Progenitor cell of endocrine pancreas (in vitro differentiated cells): ENCODE data around the gene RECQL5. TPM values are rescaled to one million over a fixed set of nuclear protein-coding genes. Genes with fewer than 3 reads are reported as not detected.
"Not testable (repeated sequence)": the region's sequence is repeated elsewhere in the genome, so short reads cannot be mapped to it uniquely, and the experiment has no call there.

ENCODE experiments used
- DNase-seq: peaks from one replicate; pipeline ENCODE4 v3.0.0; 2021; ENCODE audit warnings: low spot score; ENCODE audit not compliant: unreplicated experiment
- H3K27ac Mint-ChIP-seq: 2 replicates; pipeline ENCODE4 v1.8.0; 2021; ENCODE audit warnings: mild to moderate bottlenecking, moderate library complexity, mixed read lengths
- H3K27me3 Mint-ChIP-seq: 2 replicates; pipeline ENCODE4 v1.8.0; 2021; ENCODE audit warnings: mixed read lengths
- H3K36me3 Mint-ChIP-seq: 2 replicates; pipeline ENCODE4 v1.8.0; 2022; ENCODE audit warnings: mixed read lengths; ENCODE audit not compliant: insufficient read depth
- H3K4me1 Mint-ChIP-seq: 2 replicates; pipeline ENCODE4 v1.8.0; 2021; ENCODE audit warnings: low read depth, mixed read lengths
- H3K4me3 Mint-ChIP-seq: 2 replicates; pipeline ENCODE4 v1.8.0; 2021; ENCODE audit warnings: low read depth, mild to moderate bottlenecking, moderate library complexity, mixed read lengths
- H3K9me3 Mint-ChIP-seq: 2 replicates; pipeline ENCODE4 v1.8.0; 2021; ENCODE audit warnings: low read depth, mixed read lengths
- CTCF ChIP-seq: fragments of 200-600 bp; sonication (generic); IDR thresholded peaks from one replicate; pipeline ENCODE4 v1.5.0; 2021; ENCODE audit warnings: antibody characterized with exemption, mild to moderate bottlenecking; ENCODE audit not compliant: unreplicated experiment
- total RNA-seq: library from RNA; stranded (reverse); gene quantifications from 2 replicates; pipeline ENCODE4 v1.2.1, GENCODE V29; 2021

RECQL5 gene
- total RNA-seq, 1 donor from 2014 or later = 67.7 TPM

DNA sequence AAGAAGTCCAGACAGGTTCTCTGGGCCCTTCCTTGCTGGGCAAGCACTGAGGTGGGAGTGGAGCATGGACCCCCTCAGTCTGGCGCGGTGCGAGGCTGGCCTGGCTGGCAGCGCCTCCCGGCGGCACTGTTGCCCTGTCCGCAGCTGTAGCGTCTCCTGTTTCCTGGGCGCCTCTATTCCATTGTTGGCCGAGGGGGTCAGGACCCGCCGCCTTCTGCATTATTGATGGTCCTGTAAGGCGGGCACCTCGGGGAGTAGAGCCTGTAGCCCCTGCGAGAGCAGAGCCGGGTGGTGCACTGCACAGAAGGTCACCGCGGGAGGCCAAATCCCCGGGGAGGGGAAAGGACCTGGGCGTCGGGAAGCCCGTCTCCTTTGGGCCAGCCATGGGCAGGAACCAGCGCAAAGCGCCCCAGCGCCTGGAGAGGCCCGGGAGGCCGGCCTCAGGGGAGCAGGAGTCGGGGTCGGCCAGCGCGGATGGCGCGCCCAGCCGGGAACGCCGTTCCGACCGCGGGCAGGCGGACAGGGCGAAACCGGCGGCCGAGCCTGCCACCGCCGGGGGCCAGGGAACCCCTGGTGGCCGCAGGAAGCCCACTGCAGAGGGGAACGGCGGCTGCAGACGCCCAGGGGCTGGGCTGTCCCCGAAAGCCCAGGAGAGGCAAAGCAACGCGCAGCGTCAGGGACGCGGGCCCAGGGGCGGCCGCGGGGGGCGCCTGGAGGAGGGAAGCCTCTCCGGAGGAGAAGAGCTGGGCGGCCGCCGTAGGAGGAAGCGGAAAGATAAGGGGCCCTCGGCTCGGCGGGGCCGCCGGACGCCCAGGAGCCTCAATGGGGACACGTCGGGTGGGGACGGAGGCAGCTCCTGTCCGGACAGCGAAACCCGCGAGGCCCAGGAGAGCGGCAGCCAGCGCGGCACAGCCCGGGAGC lies 79.0 kb downstream of the RECQL5 start, which contains the start of gene MYO15B:
Gene MYO15B (plus strand): TSS at position 126 of the 921 bp plus-strand sequence. CDS start 258 bp downstream, at position 384.
- H3K27me3 Mint-ChIP-seq = no peaks in the 10 kb centered on the region
- no peaks in the 10 kb centered on the region for H3K36me3 Mint-ChIP-seq
- H3K4me1 Mint-ChIP-seq = peaks cover 5% of the 10 kb centered on the region
- DNase-seq = peak; percentile 71
- H3K27ac Mint-ChIP-seq = peak within 1 kb of the TSS; percentile 87
- TF ChIP-seq CTCF = peak; percentile 62
- no peaks in the 10 kb centered on the region for H3K9me3 Mint-ChIP-seq
- peak within 1 kb of the TSS; percentile 72 for H3K4me3 Mint-ChIP-seq

GRCh38 chr17:75584849-75585175 lies 82.1 kb downstream of the RECQL5 start:
- DNase-seq = no peak
- no peak for TF ChIP-seq CTCF
- H3K4me1 Mint-ChIP-seq = peaks cover 5% of the 10 kb centered on the region
- no peaks in the 10 kb centered on the region for H3K27me3 Mint-ChIP-seq
- H3K9me3 Mint-ChIP-seq = no peaks in the 10 kb centered on the region
- no peaks in the 10 kb centered on the region for H3K36me3 Mint-ChIP-seq
- H3K4me3 Mint-ChIP-seq = no peak overlapping the region
- H3K27ac Mint-ChIP-seq = no peak overlapping the region

GRCh38 chr17:75583197-75583596 lies 83.8 kb downstream of the RECQL5 start:
- not testable (repeated sequence) for H3K4me3 Mint-ChIP-seq, DNase-seq, H3K9me3 Mint-ChIP-seq, H3K27me3 Mint-ChIP-seq, H3K4me1 Mint-ChIP-seq, H3K36me3 Mint-ChIP-seq, H3K27ac Mint-ChIP-seq

GRCh38 chr17:75581121-75581725 lies 85.7 kb downstream of the RECQL5 start:
- not testable (repeated sequence) for H3K4me3 Mint-ChIP-seq, H3K9me3 Mint-ChIP-seq, H3K27me3 Mint-ChIP-seq, DNase-seq, H3K27ac Mint-ChIP-seq, H3K4me1 Mint-ChIP-seq, H3K36me3 Mint-ChIP-seq

Other genes starting within 250 kb of the RECQL5 start
- gene TMEM94, start 210.5 kb downstream of the RECQL5 start, total RNA-seq = 168 and 197 TPM in 2 replicates
- 47.6 and 50.6 TPM in 2 replicates for gene CASKIN2, start 151.6 kb downstream of the RECQL5 start, total RNA-seq
- gene TSEN54, start 150.6 kb downstream of the RECQL5 start, total RNA-seq = 56.0 and 56.4 TPM in 2 replicates
- gene LLGL2, start 141.5 kb downstream of the RECQL5 start, total RNA-seq = 232 and 235 TPM in 2 replicates
- 336 and 337 TPM in 2 replicates for gene MYO15B, start 79.4 kb downstream of the RECQL5 start, total RNA-seq
- gene SMIM5, start 33.7 kb downstream of the RECQL5 start, total RNA-seq = 3.3 and 4.4 TPM in 2 replicates
- 102 and 103 TPM in 2 replicates for gene SAP30BP, start 184 bp upstream of the RECQL5 start, total RNA-seq
- gene ITGB4, start 54.3 kb upstream of the RECQL5 start, total RNA-seq = 9.7 and 14.8 TPM in 2 replicates
- 11.2 and 12.7 TPM in 2 replicates for gene GALK1, start 98.0 kb upstream of the RECQL5 start, total RNA-seq
- gene UNK, start 117.7 kb upstream of the RECQL5 start, total RNA-seq = 70.0 and 72.8 TPM in 2 replicates
- 2.7 and 3.1 TPM in 2 replicates for gene UNC13D, start 177.2 kb upstream of the RECQL5 start, total RNA-seq
- 47.9 and 57.7 TPM in 2 replicates for gene WBP2, start 188.2 kb upstream of the RECQL5 start, total RNA-seq
- 0.42 and 1.0 TPM in 2 replicates for gene TRIM47, start 211.4 kb upstream of the RECQL5 start, total RNA-seq
- 13.9 and 17.1 TPM in 2 replicates for gene TRIM65, start 229.8 kb upstream of the RECQL5 start, total RNA-seq
- 82.7 and 94.0 TPM in 2 replicates for gene MRPL38, start 237.7 kb upstream of the RECQL5 start, total RNA-seq